OCI-LY1 (cell line): Measurements from ENCODE around the gene SVBP.

Experiments
- H2AFZ ChIP-seq: fragments of 200-600 bp; sonication (generic), shearing (Covaris generic); 2 replicates; pipeline ENCODE4 v1.6.0; 2014; ENCODE audit warnings: antibody characterized with exemption, mild to moderate bottlenecking, low read length
- H3F3A ChIP-seq: fragments of 200-600 bp; sonication (generic), shearing (Covaris generic); 2 replicates; pipeline ENCODE4 v1.6.0; 2014; ENCODE audit warnings: mild to moderate bottlenecking, antibody characterized with exemption, low read length, moderate library complexity; ENCODE audit not compliant: insufficient read depth
- H3K27ac ChIP-seq: fragments of 200-600 bp; sonication (generic); 2 replicates; pipeline ENCODE4 v1.5.1; 2014; ENCODE audit warnings: low read length, mixed run types, mild to moderate bottlenecking, low read depth; ENCODE audit not compliant: poor library complexity, severe bottlenecking
- H3K27me3 ChIP-seq: fragments of 200-600 bp; sonication (generic); 2 replicates; pipeline ENCODE4 v1.6.0; 2014; ENCODE audit warnings: antibody characterized with exemption, mild to moderate bottlenecking, low read length, moderate library complexity; ENCODE audit not compliant: insufficient read depth
- H3K36me3 ChIP-seq: fragments of 200-600 bp; sonication (generic); 2 replicates; pipeline ENCODE4 v1.6.1; 2014; ENCODE audit warnings: mild to moderate bottlenecking, antibody characterized with exemption, low read length, moderate library complexity, mixed read lengths; ENCODE audit not compliant: insufficient read depth
- H3K4me1 ChIP-seq: fragments of 200-600 bp; sonication (generic); 2 replicates; pipeline ENCODE4 v1.5.1; 2014; ENCODE audit warnings: mild to moderate bottlenecking, low read length, moderate library complexity; ENCODE audit not compliant: insufficient read depth, severe bottlenecking
- H3K4me2 ChIP-seq: fragments of 200-600 bp; sonication (generic), shearing (Covaris generic); 2 replicates; pipeline ENCODE4 v1.6.1; 2014; ENCODE audit warnings: low read length
- H3K4me3 ChIP-seq: fragments of 200-600 bp; sonication (generic); 2 replicates; pipeline ENCODE4 v1.5.1; 2014; ENCODE audit warnings: low read length, low read depth, mild to moderate bottlenecking, mixed read lengths; ENCODE audit not compliant: poor library complexity, severe bottlenecking
- H3K79me2 ChIP-seq: fragments of 200-600 bp; shearing (Covaris generic); 2 replicates; pipeline ENCODE4 v1.6.1; 2016; ENCODE audit warnings: mixed run types, low read length, mixed read lengths; ENCODE audit not compliant: insufficient read depth
- H3K9ac ChIP-seq: fragments of 200-600 bp; sonication (generic), shearing (Covaris generic); 2 replicates; pipeline ENCODE4 v1.6.1; 2014; ENCODE audit warnings: mild to moderate bottlenecking, low read length, mixed read lengths
- H3K9me2 ChIP-seq: fragments of 200-600 bp; sonication (generic), shearing (Covaris generic); 2 replicates; pipeline ENCODE4 v1.6.1; 2014; ENCODE audit warnings: low read depth, mild to moderate bottlenecking, low read length, mixed read lengths
- H3K9me3 ChIP-seq: fragments of 200-600 bp; shearing (Covaris generic); 2 replicates; pipeline ENCODE4 v1.6.1; 2014; ENCODE audit warnings: low read length, mixed read lengths
- H4K20me1 ChIP-seq: fragments of 200-600 bp; sonication (generic), shearing (Covaris generic); 2 replicates; pipeline ENCODE4 v1.6.0; 2016; ENCODE audit warnings: mild to moderate bottlenecking, low read length; ENCODE audit not compliant: insufficient read depth
- EZH2 ChIP-seq: fragments of 200-600 bp; sonication (generic), shearing (Covaris generic); IDR thresholded peaks from 2 replicates; pipeline ENCODE4 v1.8.0; 2017; ENCODE audit warnings: borderline replicate concordance, mixed run types, mild to moderate bottlenecking, antibody characterized with exemption, low read length, moderate library complexity, mixed read lengths
- TF ChIP-seq, protein P1 (sequence below): fragments of 200-600 bp; sonication (generic), shearing (Covaris generic); IDR thresholded peaks from 2 replicates; pipeline ENCODE4 v1.5.1; 2017; ENCODE audit warnings: mild to moderate bottlenecking, antibody characterized with exemption, low read length, moderate library complexity, mixed read lengths

SVBP gene

DNA sequence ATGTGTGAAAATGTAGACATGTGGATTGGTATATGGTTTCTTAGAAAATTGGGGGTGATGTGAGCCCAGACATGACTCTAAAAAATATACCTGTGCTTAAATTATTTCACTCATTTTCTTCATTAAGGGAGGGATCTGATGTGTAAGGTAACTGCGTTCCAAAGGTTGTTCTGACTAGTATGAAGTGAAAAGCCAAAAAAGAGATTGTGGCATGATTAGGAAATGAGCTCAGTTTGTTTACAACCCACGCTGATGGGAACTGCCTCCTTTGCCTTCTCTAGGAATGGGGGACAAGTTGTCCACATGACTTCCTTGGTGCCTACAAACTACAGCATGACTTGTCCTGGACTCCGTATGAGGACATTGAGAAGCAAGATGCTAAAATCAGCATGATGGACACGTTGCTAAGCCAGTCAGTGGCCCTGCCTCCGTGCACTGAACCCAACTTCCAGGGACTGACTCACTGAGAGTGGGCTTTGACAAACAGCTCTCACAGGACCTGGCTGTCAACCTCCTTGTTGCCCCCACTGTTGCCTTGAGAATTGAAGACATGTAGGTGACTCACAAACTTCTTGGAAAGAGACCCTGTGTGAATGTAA lies 42.2 kb downstream of the SVBP start:
- Histone ChIP-seq H3K4me1 (no peaks in the 10 kb centered on the region), H3K27ac (no peak overlapping the region), H3K27me3 (no peaks in the 10 kb centered on the region), H3K9me3 (no peaks in the 10 kb centered on the region), H3K4me3 (no peak overlapping the region), H2AFZ (no peak overlapping the region), H3K36me3 (peaks cover 69% of the 10 kb centered on the region), H3K9me2 (no peaks in the 10 kb centered on the region), H3K4me2 (no peak overlapping the region), H3K79me2 (peaks cover 12% of the 10 kb centered on the region), H4K20me1 (no peaks in the 10 kb centered on the region), H3F3A (no peaks in the 10 kb centered on the region), H3K9ac (no peak overlapping the region)
- TF ChIP-seq, protein P1, sequence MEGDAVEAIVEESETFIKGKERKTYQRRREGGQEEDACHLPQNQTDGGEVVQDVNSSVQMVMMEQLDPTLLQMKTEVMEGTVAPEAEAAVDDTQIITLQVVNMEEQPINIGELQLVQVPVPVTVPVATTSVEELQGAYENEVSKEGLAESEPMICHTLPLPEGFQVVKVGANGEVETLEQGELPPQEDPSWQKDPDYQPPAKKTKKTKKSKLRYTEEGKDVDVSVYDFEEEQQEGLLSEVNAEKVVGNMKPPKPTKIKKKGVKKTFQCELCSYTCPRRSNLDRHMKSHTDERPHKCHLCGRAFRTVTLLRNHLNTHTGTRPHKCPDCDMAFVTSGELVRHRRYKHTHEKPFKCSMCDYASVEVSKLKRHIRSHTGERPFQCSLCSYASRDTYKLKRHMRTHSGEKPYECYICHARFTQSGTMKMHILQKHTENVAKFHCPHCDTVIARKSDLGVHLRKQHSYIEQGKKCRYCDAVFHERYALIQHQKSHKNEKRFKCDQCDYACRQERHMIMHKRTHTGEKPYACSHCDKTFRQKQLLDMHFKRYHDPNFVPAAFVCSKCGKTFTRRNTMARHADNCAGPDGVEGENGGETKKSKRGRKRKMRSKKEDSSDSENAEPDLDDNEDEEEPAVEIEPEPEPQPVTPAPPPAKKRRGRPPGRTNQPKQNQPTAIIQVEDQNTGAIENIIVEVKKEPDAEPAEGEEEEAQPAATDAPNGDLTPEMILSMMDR, result no peak
- TF ChIP-seq EZH2, result no peak

DNA sequence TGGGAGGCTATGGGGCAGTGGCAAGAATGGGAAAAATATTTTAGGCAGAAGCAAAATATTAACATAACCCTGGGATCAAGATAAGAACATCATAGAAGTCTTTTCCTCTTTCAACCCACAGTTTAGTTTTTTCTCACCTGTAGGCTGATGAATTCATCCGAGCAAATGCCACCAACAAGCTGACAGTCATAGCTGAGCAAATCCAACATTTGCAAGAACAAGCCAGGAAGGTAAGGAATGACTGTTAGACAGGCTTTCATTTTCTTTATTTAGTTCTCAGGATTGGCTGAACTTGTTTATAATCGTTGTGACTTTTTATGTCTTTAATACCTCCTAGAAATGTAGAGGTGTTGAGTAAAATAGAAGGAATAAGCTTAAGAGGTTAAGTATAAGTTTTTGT lies 43.8 kb downstream of the SVBP start:
- Histone ChIP-seq H3K27ac (no peak overlapping the region), H3K36me3 (peaks cover 72% of the 10 kb centered on the region), H3K27me3 (no peaks in the 10 kb centered on the region), H3K4me2 (no peak overlapping the region), H3K9ac (no peak overlapping the region), H3K79me2 (peaks cover 18% of the 10 kb centered on the region), H3K4me3 (no peak overlapping the region), H3K4me1 (peaks cover 3% of the 10 kb centered on the region), H4K20me1 (no peaks in the 10 kb centered on the region), H3K9me3 (no peaks in the 10 kb centered on the region), H3F3A (no peaks in the 10 kb centered on the region), H2AFZ (no peak overlapping the region), H3K9me2 (no peaks in the 10 kb centered on the region)
- TF ChIP-seq, protein P1, result no peak
- TF ChIP-seq EZH2, result no peak

- H3F3A ChIP-seq, result no peaks in the 10 kb centered on the region
- H3K4me1 ChIP-seq, result peaks cover 25% of the 10 kb centered on the region
- no peaks in the 10 kb centered on the region for H3K27me3 ChIP-seq
- no peak for TF ChIP-seq EZH2
- TF ChIP-seq, protein P1, result no peak
- no peaks in the 10 kb centered on the region for H3K9me2 ChIP-seq
- H3K4me2 ChIP-seq, result no peak overlapping the region
- H3K79me2 ChIP-seq, result peaks cover 28% of the 10 kb centered on the region
- no peak overlapping the region for H3K27ac ChIP-seq
- H3K9ac ChIP-seq, result no peak overlapping the region
- peaks cover 39% of the 10 kb centered on the region; the same call in 1 of the 2 replicates for H3K36me3 ChIP-seq
- no peak overlapping the region for H3K4me3 ChIP-seq
- no peak overlapping the region for H2AFZ ChIP-seq
- no peaks in the 10 kb centered on the region for H4K20me1 ChIP-seq
- H3K9me3 ChIP-seq, result no peaks in the 10 kb centered on the region
Measured at GRCh38 chr1:42769811-42770210, 47.4 kb downstream of the SVBP start.
